ENCODE data around the gene TREML2.

- TF ChIP-seq MYC (IDR thresholded peaks at IDR 0.05; ENCODE audit: low read depth, low read length) (no peak), CTCF (IDR thresholded peaks at IDR 0.05; ENCODE audit: low read depth, low read length) (no peak), POLR2A (IDR thresholded peaks at IDR 0.05; ENCODE audit: extremely low read depth, insufficient read length) (no peak), MAX (IDR thresholded peaks at IDR 0.05; ENCODE audit: low read depth, low read length) (no peak)
These were observed 38.1 kb downstream of the TREML2 start, which contains the start of gene TREM2 for GRCh38 chr6:41162687-41163418.

All from NB4 (cell line).